RCC 7860 (cell line): Measurements from ENCODE around the gene STXBP5L.
"Not testable (repeated sequence)": the region's sequence is repeated elsewhere in the genome, so short reads cannot be mapped to it uniquely, and the experiment has no call there.

Experiments
- DNase-seq: peaks from one replicate; pipeline ENCODE4 v3.0.0-alpha.2; 2015; ENCODE audit warnings: low spot score
- FAIRE-seq: peaks from 2 replicates; lab custom pipeline; 2012; peaks lifted over from hg19 to GRCh38; lab: Jason Lieb, UNC

The STXBP5L gene

GRCh38 chr3:120988994-120989393, 81.0 kb downstream of the STXBP5L start:
- DNase-seq (no peak), FAIRE-seq (no peak)

DNA sequence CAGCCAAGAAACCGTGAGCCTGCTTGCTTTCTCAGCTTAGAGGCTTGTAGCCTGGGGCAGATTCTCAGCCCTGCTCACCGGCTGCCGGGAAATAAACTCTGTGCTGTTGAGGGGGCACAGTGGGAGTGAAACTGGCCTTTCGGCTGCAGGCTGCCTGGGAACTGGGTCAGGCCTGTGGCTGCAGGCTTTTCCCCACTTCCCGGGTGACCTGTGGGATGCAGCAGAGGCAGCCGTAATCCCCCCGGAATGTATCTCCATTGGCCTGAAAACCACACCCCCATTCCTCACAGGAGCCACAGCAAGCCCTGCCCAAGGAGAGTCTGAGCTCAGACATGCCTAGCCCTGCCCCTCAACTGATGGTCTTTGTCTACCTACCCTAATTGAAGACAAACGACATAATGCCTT, 110.9 kb downstream of the STXBP5L start:
- FAIRE-seq (no peak), DNase-seq (no peak)

DNA sequence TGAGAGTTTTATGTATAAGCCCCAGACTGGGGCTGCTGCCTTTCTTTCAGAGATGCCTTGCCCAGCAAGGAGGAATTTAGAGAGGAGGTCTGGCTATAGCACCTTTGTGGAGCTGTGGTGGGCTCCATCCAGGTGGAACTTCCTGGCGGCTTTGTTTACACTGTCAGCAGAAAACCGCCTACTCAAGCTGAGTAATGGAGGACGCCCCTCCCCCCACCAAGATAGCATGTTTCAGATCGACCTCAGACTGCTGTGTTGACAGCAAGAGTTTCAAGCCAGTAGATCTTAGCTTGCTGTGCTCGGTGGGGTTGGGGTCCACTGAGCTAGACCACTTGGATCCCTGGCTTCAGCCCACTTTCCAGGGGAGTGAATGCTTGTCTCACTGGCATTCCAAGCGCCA, 155.6 kb downstream of the STXBP5L start:
- FAIRE-seq (no peak), DNase-seq (no peak)

GRCh38 chr3:121064121-121064520, 156.1 kb downstream of the STXBP5L start:
- FAIRE-seq (no peak), DNase-seq (no peak)

DNA sequence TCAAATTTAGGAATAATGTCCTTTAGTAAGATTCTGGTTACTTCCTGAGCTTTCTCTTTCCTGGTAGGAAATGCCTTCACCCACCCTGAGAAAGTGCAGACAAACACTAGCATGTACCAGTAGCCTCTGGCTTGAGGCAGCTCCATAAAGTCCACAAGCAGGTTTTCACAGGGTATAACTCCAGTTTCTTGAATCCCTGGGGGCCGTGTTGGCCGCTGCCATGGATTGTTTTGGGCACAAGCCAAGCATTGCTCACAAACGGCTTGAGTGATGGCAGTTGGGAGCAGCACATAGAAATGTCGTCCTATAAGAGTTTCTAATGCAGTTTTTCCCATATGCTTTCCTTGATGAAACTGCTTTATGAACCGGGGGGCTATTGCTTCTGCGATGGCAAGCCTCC, 164.1 kb downstream of the STXBP5L start:
- FAIRE-seq: no peak
- no peak for DNase-seq

DNA sequence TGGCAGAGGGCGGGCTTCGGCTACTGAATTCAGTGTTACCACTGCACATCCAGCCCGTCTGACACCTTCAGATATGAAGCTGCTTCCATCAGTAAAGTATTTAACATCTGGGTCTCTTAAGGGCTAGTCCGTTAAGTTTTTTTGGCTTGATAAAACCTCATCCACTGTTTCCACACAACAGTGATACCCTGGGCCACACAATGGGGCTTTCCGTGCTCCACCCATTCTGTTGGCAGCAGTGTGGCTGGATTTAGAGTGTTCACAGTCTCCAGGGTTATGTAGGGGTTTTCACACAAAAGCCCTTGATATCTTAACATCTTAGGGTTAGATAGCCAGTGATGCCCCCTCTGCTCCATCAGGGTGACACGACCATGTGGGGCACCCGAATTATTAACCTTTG, 165.0 kb downstream of the STXBP5L start:
- DNase-seq (no peak), FAIRE-seq (no peak)

GRCh38 chr3:121075191-121075590, 167.2 kb downstream of the STXBP5L start:
- no peak for DNase-seq
- FAIRE-seq: no peak

DNA sequence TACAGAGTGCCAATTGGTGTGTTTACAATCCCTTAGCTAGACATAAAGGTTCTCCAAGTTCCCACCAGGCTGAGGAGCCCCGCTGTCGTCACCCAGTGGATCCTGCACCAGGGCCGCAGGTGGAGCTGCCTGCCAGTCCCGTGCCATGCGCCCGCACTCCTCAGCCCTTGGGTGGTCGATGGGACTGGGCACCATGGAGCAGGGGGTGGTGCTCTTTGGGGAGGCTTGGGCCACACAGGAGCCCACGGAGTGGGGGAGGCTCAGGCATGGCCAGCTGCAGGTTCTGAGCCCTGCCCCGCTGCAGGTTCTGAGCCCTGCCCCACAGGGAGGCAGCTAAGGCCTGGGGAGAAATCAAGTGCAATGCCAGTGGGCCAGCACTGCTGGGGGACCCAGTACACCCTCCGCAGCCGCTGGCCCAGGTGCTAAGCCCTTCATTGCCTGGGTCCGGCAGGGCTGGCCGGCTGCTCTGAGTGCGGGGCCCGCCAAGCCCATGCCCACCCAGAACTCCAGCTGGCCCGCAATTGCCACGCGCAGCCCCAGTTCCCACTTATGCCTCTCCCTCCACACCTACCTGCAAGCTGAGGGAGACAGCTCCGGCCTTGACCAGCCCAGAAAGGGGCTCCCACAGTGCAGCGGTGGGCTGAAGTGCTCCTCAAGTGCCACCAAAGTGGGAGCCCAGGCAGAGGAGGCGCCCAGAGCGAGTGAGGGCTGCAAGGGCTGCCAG, 170.5 kb downstream of the STXBP5L start:
- FAIRE-seq: not testable (repeated sequence)

GRCh38 chr3:121096953-121097352, 188.9 kb downstream of the STXBP5L start:
- no peak for DNase-seq
- no peak for FAIRE-seq

More for the DNA sequence above, 170.5 kb downstream of the STXBP5L start:
- not testable (repeated sequence) for DNase-seq

- not testable (repeated sequence) for FAIRE-seq, DNase-seq
Observed at GRCh38 chr3:121111086-121111485, 203.1 kb downstream of the STXBP5L start.

DNA sequence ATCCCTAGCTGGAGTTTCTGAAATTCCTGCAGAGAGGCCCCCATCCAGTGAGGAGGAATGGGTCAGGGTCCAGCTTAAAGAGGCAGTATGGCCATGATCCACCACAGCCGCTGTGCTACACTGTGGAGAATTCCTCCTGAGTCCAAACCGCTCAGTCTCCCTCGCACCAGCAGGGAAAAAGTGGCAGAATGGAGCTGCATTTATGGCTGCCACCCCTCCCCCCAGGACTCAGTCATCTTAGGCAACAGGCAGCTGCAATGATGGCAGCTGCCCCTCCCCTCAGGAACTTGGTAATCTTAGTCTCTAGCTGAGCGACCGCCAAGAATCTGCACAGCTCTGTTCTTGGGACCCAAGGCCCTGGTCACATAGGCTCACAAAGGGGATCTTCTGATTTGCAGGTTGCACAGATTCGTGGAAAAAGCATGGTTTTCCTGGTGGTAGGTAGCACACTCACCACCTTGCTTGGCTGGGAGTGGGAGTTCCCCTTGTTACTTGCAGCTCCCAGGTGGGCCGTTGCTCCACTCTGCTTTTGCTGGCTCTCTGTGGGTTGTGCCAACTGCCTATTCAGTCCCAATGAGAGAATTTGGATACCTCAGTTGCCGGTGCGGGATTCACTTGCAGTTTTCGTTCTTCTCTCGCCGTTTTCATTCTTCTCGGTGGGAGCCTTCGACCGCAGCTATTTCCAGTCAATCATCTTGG, 204.1 kb downstream of the STXBP5L start:
- DNase-seq (no peak), FAIRE-seq (no peak)

- no peak for FAIRE-seq
- DNase-seq: no peak
Observed at GRCh38 chr3:121126033-121126706, 218.2 kb downstream of the STXBP5L start.

GRCh38 chr3:121126707-121127035, 218.7 kb downstream of the STXBP5L start:
- FAIRE-seq: no peak
- DNase-seq: no peak

GRCh38 chr3:121152573-121152972, 244.6 kb downstream of the STXBP5L start:
- DNase-seq: no peak
- FAIRE-seq: no peak

- no peak for FAIRE-seq
- no peak for DNase-seq
Observed at GRCh38 chr3:121153851-121154250, 245.8 kb downstream of the STXBP5L start.

DNA sequence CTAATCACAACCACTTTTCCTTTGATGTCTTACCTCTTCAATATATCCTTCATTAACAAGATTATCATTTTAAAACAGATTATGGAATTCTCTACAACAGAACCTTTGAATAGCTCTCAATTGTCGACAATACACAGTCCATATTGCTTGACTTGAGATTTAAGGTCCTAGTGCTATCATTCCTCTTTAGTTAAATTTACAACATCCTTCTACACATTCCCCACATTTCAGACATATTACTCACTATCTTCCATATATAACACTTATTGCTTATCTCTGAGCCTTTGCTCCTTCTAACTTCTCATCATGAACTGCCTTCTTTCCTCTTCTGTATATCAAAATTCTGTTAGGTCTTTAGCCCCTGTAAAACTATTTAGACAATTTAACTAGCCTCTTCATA, 247.0 kb downstream of the STXBP5L start:
- DNase-seq (peak; percentile 25), FAIRE-seq (no peak)

DNA sequence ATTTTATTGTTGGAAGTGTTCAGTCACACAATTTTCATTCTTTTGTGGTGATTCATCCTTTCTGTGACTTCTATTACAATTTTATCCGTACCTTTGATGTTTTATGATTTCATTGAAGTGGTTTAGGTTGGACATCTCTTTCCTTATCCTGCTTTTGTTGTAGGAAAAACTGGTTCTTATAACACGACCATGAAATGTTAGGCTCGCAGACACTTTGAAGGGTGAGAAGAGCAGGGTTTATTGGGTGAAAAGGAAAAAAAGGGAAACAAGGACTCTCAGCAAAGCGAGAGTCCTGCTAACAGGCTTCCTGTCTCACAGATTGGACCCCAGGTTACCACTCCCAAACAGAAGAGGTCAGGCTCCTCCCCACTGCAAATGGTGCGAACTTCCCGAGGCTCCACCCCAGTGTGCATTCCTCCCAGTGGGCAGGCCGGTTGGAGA, 257.4 kb downstream of the STXBP5L start:
- FAIRE-seq: no peak
- DNase-seq: no peak

- no peak for DNase-seq
- no peak for FAIRE-seq
Observed at GRCh38 chr3:121167374-121168139, 259.6 kb downstream of the STXBP5L start.

GRCh38 chr3:121175083-121175482, 267.1 kb downstream of the STXBP5L start:
- FAIRE-seq (no peak), DNase-seq (no peak)

GRCh38 chr3:121190626-121191025, 282.6 kb downstream of the STXBP5L start:
- FAIRE-seq, DNase-seq: not testable (repeated sequence)

- DNase-seq (no peak), FAIRE-seq (no peak)
Observed at GRCh38 chr3:121202573-121202972, 294.6 kb downstream of the STXBP5L start.
